ENCODE measurements around the gene NUAK1.

GRCh38 chr12:106085213-106085612 lies 53.5 kb downstream of the NUAK1 start:
- no peak for TF ChIP-seq CTCF (IDR thresholded peaks at IDR 0.05; ENCODE audit: insufficient read depth, low read length, poor library complexity, severe bottlenecking)
- no peak for TF ChIP-seq EZH2phosphoT487 (conservative IDR thresholded peaks at IDR 0.05; ENCODE audit: low read length)

Measured in SU-DHL-6 (cell line).